H9 (cell line): Measurements from ENCODE around the gene STN1. TPM values are rescaled to one million over a fixed set of nuclear protein-coding genes. Genes with fewer than 3 reads are reported as not detected.

ENCODE experiments used
- DNase-seq: peaks from one replicate; pipeline ENCODE4 v3.0.0-alpha.2; 2017
- H2AFZ ChIP-seq: one replicate; pipeline ENCODE4 v1.6.1; 2013; ENCODE audit warnings: mild to moderate bottlenecking, low read length, control low read depth, moderate library complexity
- H2AK5ac ChIP-seq: 2 replicates; pipeline ENCODE4 v1.6.1; 2013; ENCODE audit warnings: low read length, control low read depth, mixed read lengths; ENCODE audit not compliant: insufficient read length
- H2BK120ac ChIP-seq: one replicate; pipeline ENCODE4 v1.6.1; 2013; ENCODE audit warnings: low read depth, mild to moderate bottlenecking, low read length, control low read depth, inconsistent platforms; ENCODE audit not compliant: poor library complexity, severe bottlenecking
- H2BK12ac ChIP-seq: 2 replicates; pipeline ENCODE4 v1.6.1; 2013; ENCODE audit warnings: low read length, control low read depth, mixed read lengths, low read depth; ENCODE audit not compliant: insufficient read length
- H2BK15ac ChIP-seq: 2 replicates; pipeline ENCODE4 v1.6.1; 2013; ENCODE audit warnings: low read depth, low read length, control low read depth
- H2BK20ac ChIP-seq: one replicate; pipeline ENCODE4 v1.6.1; 2013; ENCODE audit warnings: low read depth, mild to moderate bottlenecking, low read length, control low read depth, inconsistent platforms; ENCODE audit not compliant: poor library complexity, severe bottlenecking
- H2BK5ac ChIP-seq: 2 replicates; pipeline ENCODE4 v1.6.1; 2013; ENCODE audit warnings: low read length, control low read depth, mixed read lengths; ENCODE audit not compliant: insufficient read length
- H3K14ac ChIP-seq: 2 replicates; pipeline ENCODE4 v1.6.1; 2013; ENCODE audit warnings: low read length, control low read depth; ENCODE audit not compliant: insufficient read depth
- H3K18ac ChIP-seq: 2 replicates; pipeline ENCODE4 v1.6.1; 2013; ENCODE audit warnings: low read depth, mild to moderate bottlenecking, mixed read lengths, low read length, control low read depth; ENCODE audit not compliant: insufficient read length
- H3K23ac ChIP-seq: 2 replicates; pipeline ENCODE4 v1.6.1; 2013; ENCODE audit warnings: low read length, control low read depth, mixed read lengths, low read depth; ENCODE audit not compliant: insufficient read length
- H3K23me2 ChIP-seq: 2 replicates; pipeline ENCODE4 v1.6.1; 2013; ENCODE audit warnings: low read depth, mild to moderate bottlenecking, mixed read lengths, low read length, control low read depth; ENCODE audit not compliant: insufficient read length, poor library complexity, severe bottlenecking
- H3K27ac ChIP-seq: 2 replicates; pipeline ENCODE4 v1.5.1; 2013; ENCODE audit warnings: low read length, control low read depth, mixed read lengths, low read depth; ENCODE audit not compliant: insufficient read length
- H3K27me3 ChIP-seq: 2 replicates; pipeline ENCODE4 v1.6.1; 2013; ENCODE audit warnings: low read length, control low read depth, inconsistent platforms; ENCODE audit not compliant: insufficient read depth
- H3K4ac ChIP-seq: 2 replicates; pipeline ENCODE4 v1.6.1; 2013; ENCODE audit warnings: low read depth, mild to moderate bottlenecking, control low read depth, inconsistent platforms, low read length, moderate library complexity
- H3K4me1 ChIP-seq: 2 replicates; pipeline ENCODE4 v1.6.1; 2013; ENCODE audit warnings: low read length, control low read depth, inconsistent platforms; ENCODE audit not compliant: insufficient read depth
- H3K4me2 ChIP-seq: 2 replicates; pipeline ENCODE4 v1.6.1; 2013; ENCODE audit warnings: low read length, control low read depth, mixed read lengths; ENCODE audit not compliant: insufficient read length, insufficient read depth
- H3K56ac ChIP-seq: 2 replicates; pipeline ENCODE4 v1.6.1; 2013; ENCODE audit warnings: low read depth, mild to moderate bottlenecking, mixed read lengths, low read length, control low read depth; ENCODE audit not compliant: insufficient read length
- H3K79me1 ChIP-seq: 2 replicates; pipeline ENCODE4 v1.6.1; 2013; ENCODE audit warnings: low read depth, mild to moderate bottlenecking, moderate library complexity, low read length, control low read depth, inconsistent platforms; ENCODE audit not compliant: insufficient read depth, poor library complexity, severe bottlenecking
- H3K79me2 ChIP-seq: 2 replicates; pipeline ENCODE4 v1.6.1; 2013; ENCODE audit warnings: low read length, control low read depth, inconsistent platforms; ENCODE audit not compliant: insufficient read depth
- H3K9ac ChIP-seq: 2 replicates; pipeline ENCODE4 v1.6.1; 2013; ENCODE audit warnings: low read length, control low read depth, mixed read lengths; ENCODE audit not compliant: insufficient read length; ENCODE audit errors: extremely low read depth
- H3K9me3 ChIP-seq: one replicate; pipeline ENCODE4 v1.6.1; 2013; ENCODE audit warnings: low read depth, low read length, inconsistent platforms; ENCODE audit not compliant: control insufficient read depth
- H3T11ph ChIP-seq: one replicate; pipeline ENCODE4 v1.6.1; 2013; ENCODE audit warnings: mild to moderate bottlenecking, low read length, control low read depth, inconsistent platforms
- H4K20me1 ChIP-seq: one replicate; pipeline ENCODE4 v1.6.1; 2013; ENCODE audit not compliant: control insufficient read depth, insufficient read length, insufficient read depth
- H4K5ac ChIP-seq: 2 replicates; pipeline ENCODE4 v1.6.1; 2013; ENCODE audit warnings: low read depth, mild to moderate bottlenecking, mixed read lengths, low read length, control low read depth; ENCODE audit not compliant: insufficient read length
- H4K8ac ChIP-seq: replicated peaks from 2 replicates; pipeline ENCODE4 v1.6.1; 2013; ENCODE audit warnings: low read length, control low read depth, mixed read lengths, low read depth; ENCODE audit not compliant: insufficient read length
- H4K91ac ChIP-seq: 2 replicates; pipeline ENCODE4 v1.6.1; 2013; ENCODE audit warnings: low read depth, mild to moderate bottlenecking, moderate library complexity, mixed read lengths, low read length, control low read depth; ENCODE audit not compliant: insufficient read length
- H3K27ac Mint-ChIP-seq, 3 experiments: 2 replicates in 2 of 3; 3 replicates in 1 of 3; pipeline ENCODE4 v1.8.0; 2020 to 2021; ENCODE audit warnings: mixed read lengths in 3 of 3, mild to moderate bottlenecking in 1 of 3, moderate library complexity in 1 of 3
- H3K27me3 Mint-ChIP-seq: 2 replicates; pipeline ENCODE4 v1.8.0; 2021; ENCODE audit warnings: low read depth, mild to moderate bottlenecking, moderate library complexity, mixed read lengths
- H3K36me3 Mint-ChIP-seq, 3 experiments: 2 replicates in 2 of 3; 3 replicates in 1 of 3; pipeline ENCODE4 v1.8.0; 2020 to 2021; ENCODE audit warnings: low read depth in 3 of 3, mixed read lengths in 3 of 3; ENCODE audit not compliant: insufficient read depth in 1 of 3
- H3K4me1 Mint-ChIP-seq, 2 experiments: 2 replicates each; pipeline ENCODE4 v1.8.0; 2020; ENCODE audit warnings: mixed read lengths in 2 of 2
- H3K4me3 Mint-ChIP-seq, 2 experiments: 2 replicates in 1 of 2; 3 replicates in 1 of 2; pipeline ENCODE4 v1.8.0; 2020 to 2021; ENCODE audit warnings: mild to moderate bottlenecking in 2 of 2, mixed read lengths in 2 of 2, moderate library complexity in 1 of 2
- H3K9me3 Mint-ChIP-seq, 2 experiments: 2 replicates in 1 of 2; 3 replicates in 1 of 2; pipeline ENCODE4 v1.8.0; 2020; ENCODE audit warnings: mild to moderate bottlenecking in 2 of 2, mixed read lengths in 2 of 2, moderate library complexity in 1 of 2
- CTCF ChIP-seq: fragments of 200-600 bp; sonication (generic); conservative IDR thresholded peaks from 3 replicates; pipeline ENCODE4 v1.8.0; 2021; ENCODE audit warnings: antibody characterized with exemption, mild to moderate bottlenecking
- WGBS: extraction: QIAGEN DNeasy Blood & Tissue Kit; methylation state at CpG from one replicate; pipeline ENCODE4 v1.1.7; 2013; ENCODE audit warnings: missing lambda C conversion rate, low lambda C conversion rate, mixed read lengths; ENCODE audit not compliant: insufficient read length; ENCODE audit errors: extremely low coverage; 5-methylcytosine and 5-hydroxymethylcytosine counted together
- total RNA-seq: library from RNA; stranded (reverse); gene quantifications from 2 replicates; pipeline ENCODE4 v1.2.1, GENCODE V29; 2021

The STN1 gene
- total RNA-seq, 1 experiment from 2014 or later = 11.3 TPM

GRCh38 chr10:103841519-103841918 lies 76.5 kb downstream of the STN1 start:
- H3K4me2 ChIP-seq = no peak overlapping the region
- no peaks in the 10 kb centered on the region for H4K20me1 ChIP-seq

More at GRCh38 chr10:103841519-103841918, 76.5 kb downstream of the STN1 start:
- Histone ChIP-seq H3K18ac (no peak overlapping the region), H3K4me1 (peaks cover 14% of the 10 kb centered on the region; the same call in 1 of the 2 replicates), H3T11ph (no peak overlapping the region), H3K27me3 (no peaks in the 10 kb centered on the region), H3K14ac (no peak overlapping the region), H3K27ac (no peak overlapping the region), H3K9me3 (no peaks in the 10 kb centered on the region), H2AK5ac (no peak overlapping the region), H4K5ac (no peak overlapping the region), H4K91ac (no peak overlapping the region), H2BK12ac (no peak overlapping the region), H3K9ac (no peak overlapping the region), H2BK15ac (no peak overlapping the region), H3K56ac (no peak overlapping the region), H2BK120ac (no peak overlapping the region), H2AFZ (no peak overlapping the region), H4K8ac (no peak overlapping the region), H3K23ac (no peak overlapping the region), H3K4ac (no peak overlapping the region), H2BK20ac (no peak overlapping the region), H3K79me1 (no peaks in the 10 kb centered on the region), H3K23me2 (no peaks in the 10 kb centered on the region), H2BK5ac (no peak overlapping the region), H3K79me2 (no peaks in the 10 kb centered on the region)
- Mint-ChIP-seq H3K4me3 (no peak overlapping the region), H3K4me1 (peaks cover 43 to 54% of the 10 kb centered on the region in 2 experiments), H3K27ac (peak overlapping the region in 1 of 3 experiments; percentile 88; a peak in 1 of 7 replicates), H3K27me3 (peaks cover 9% of the 10 kb centered on the region), H3K9me3 (no peaks in the 10 kb centered on the region), H3K36me3 (no peaks in the 10 kb centered on the region)
- TF ChIP-seq CTCF = no peak
- DNase-seq = no peak
- no CpG with 5 or more reads among the region's 7 CpGs for WGBS
